GM21528 (cell line): ENCODE data around the gene OR51I2.
A peak's percentile ranks its signal among the peaks of the same experiment; 100 is the strongest.

Source experiments
- ATAC-seq: cut with Tn5 transposase; IDR thresholded peaks from one replicate; pipeline ENCODE4 v1.9.1; 2021; ENCODE audit warnings: mild to moderate bottlenecking, moderate library complexity; ENCODE audit not compliant: unreplicated experiment, low FRiP score

OR51I2 gene, protein sequence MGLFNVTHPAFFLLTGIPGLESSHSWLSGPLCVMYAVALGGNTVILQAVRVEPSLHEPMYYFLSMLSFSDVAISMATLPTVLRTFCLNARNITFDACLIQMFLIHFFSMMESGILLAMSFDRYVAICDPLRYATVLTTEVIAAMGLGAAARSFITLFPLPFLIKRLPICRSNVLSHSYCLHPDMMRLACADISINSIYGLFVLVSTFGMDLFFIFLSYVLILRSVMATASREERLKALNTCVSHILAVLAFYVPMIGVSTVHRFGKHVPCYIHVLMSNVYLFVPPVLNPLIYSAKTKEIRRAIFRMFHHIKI

DNA sequence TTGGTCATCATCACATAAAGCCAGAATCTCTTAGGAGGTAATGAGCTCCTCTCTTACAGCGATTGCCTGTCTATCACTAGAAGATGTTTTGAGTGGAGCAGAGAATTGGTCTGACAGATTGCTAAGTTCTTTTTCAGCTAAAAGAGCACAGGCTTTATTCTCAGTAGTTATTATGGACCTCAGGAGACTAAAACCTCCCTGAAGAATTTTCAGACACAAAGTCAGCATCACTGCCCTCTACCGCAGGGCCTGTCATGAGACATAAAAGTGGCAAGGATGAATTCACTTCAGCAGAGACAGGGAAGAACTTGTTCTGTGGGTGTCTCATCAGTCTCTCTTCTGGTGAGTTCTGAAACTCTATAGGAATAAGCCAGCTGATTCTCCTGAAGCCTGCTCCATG lies at the start of gene OR51I2:
Gene OR51I2 (plus strand): TSS at position 301 of the 400 bp plus-strand sequence. CDS start 4,166 bp downstream, outside the sequence.
- ATAC-seq: no peak

DNA sequence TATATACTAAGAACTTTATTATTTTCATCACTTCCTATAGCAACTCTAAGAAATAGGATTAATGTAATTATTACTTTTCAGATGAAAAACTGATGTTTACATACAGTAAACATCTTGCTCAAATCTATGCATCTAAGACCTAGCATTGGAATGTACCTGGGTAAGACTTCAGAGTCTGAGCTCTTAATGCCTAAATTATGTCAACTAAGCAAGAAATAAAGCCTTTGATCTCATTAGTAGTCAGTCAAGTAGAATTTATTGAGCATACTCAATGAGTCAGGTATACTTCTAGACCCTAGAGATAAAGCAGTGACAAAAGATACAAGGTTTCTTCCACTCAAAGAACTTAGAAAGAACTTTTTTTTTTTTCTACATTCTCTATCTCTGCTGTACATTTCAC lies 44.0 kb upstream of the OR51I2 start:
- ATAC-seq: no peak

DNA sequence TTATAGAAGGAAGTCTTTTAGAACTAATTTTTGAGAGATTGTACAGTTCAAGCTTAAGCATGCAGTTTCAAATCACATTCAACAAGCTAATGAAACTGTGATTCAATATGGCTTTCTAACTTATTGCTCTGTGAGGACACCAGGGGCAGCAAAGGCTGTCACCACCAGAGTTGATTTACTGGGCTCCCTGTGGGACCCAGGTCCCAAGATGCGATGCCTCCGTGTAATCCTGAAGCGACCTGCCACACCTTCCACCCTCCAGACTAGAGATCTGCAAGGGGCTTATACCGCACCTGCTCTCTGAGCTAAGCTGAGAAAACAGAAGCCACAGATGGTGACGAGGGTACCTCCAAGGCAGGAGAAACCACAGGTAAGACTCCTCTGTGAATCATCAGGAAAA lies 28.1 kb upstream of the OR51I2 start:
- no peak for ATAC-seq

DNA sequence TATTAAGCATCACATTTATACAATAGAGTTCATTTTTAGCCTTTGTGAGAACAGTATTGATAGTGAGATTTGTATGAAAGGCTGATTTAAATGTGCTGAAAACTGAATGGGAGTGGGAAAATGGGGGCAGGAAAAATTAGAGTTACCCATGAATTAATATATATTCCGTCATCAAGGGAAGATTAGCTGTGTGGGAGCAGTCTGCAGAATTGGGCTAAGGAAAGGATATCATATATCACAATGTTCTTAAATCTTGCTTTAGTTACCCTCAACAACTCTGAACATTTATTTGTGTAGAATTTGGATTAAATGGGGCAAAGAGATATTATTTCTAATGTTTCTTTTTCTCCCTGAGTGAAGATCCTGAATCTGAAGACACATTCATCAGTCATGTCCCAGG lies 27.3 kb upstream of the OR51I2 start, which contains the start of gene OR51Q1:
Gene OR51Q1 (plus strand): TSS at position 301 of the 400 bp plus-strand sequence. CDS start 90 bp downstream, at position 391.
- no peak for ATAC-seq

DNA sequence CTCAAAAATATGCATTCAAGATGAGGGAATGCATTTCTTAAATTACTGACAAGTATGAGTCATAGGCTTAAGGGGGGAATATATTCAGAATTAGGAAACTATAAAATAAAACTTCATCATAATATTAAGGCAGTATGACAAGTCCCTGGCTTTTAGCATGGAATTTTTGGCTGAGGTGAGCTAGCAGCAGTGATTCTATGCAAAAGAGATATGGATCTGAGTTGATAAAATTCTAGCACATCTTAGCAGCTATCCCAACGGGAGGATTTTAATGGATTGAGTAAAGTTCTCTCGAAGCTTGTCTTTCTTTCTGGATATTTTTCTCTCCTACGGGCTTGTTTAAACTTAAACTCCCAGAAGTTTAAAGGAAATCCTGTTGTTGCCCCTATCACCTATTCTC lies 26.0 kb upstream of the OR51I2 start:
- ATAC-seq: no peak

DNA sequence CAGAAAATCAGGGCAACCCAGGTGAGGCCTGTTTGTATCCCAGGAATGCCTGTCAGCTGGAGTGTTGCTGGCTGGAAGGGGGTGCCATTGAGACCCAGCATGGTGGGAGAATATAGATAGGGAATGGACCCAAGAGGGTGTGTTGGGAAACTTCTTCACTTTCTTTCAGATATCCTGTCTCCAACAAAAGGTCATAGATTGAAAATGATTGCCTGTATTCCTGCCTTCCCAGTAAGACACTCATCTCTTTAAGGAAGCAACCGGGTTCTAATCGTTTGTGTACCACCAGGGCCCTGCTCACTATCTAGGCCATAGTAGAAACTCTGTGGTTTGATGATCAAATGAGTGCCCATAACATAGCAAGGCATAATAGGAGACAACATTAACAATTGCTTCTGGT lies 7.7 kb upstream of the OR51I2 start, which contains the start of gene OR51I1:
Gene OR51I1 (minus strand): TSS at position 101 of the 400 bp plus-strand sequence. CDS start 0 bp downstream, at position 101.
- no peak for ATAC-seq

DNA sequence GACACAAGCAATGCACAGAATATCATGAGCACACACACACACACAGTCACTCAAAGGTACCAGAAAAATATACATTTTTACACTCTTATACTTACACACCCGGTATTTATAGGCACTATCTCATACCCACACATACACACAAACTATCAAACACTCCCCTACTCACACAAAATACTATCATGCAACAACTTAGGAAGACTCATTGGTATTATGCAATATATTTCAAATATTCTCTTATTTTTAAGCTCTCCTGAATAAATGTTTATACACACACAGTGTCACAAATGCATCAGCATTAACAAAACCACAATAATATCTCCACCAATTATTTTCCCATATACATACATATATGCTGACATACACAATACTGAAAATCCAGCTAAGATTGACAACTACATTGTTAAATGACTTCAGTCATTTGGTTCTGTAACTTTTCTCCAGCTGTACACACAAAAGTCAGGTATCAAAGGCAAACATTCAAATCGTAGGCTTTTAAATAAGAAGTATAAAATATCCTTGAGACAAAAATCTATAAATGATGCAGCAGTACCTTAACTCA lies 5.2 kb upstream of the OR51I2 start:
- no peak for ATAC-seq

DNA sequence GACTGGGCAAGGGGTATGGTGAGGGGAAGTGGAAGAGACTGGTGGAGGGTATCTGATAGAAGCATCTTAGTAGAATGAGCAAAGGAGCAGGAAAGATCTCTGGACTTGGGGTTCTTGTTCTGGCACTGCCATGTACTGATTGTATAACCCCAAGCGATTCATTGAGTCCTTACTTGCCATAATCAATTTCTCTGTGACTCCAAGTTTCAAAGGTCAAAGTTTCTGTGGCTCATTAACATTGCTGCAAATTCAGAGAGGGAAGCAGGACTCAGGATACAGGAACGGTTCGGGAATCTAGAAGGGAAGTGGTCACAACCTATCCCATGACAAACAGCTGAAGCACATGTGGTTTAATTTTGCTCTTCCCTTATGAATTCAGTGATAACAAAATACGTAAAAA lies 309 bp downstream of the OR51I2 start:
- ATAC-seq: no peak

DNA sequence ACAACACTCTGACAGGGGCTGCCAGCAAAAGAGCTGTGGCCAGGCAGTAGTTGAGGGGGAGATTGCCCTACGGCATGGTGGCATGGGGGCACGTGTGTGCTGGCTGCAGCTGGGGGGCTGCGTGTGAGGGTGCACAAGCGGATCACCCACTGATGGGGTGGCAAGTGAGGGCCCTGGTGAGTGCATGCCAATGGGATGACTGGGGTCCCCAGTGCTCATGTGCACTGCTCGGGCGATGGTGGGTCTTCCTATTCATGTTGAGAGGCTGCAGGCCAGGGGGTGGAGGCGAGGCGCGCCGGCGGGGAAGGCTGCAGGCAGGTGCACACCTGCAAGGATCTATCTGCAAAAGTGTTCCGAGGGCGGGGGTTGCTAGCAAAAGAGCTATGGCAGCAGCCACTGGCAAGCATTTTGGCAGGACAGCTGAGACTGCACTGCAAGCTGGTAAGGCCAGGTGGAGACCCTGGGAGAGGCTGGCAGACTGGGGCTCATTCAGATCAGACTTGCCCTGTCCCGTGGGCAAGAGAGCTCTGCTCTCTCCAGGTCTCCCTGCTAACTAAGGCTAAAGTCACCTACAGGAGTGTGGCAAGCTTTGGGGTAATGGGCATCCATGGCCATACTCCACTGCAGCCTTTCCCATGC lies 12.0 kb downstream of the OR51I2 start:
- no peak for ATAC-seq

DNA sequence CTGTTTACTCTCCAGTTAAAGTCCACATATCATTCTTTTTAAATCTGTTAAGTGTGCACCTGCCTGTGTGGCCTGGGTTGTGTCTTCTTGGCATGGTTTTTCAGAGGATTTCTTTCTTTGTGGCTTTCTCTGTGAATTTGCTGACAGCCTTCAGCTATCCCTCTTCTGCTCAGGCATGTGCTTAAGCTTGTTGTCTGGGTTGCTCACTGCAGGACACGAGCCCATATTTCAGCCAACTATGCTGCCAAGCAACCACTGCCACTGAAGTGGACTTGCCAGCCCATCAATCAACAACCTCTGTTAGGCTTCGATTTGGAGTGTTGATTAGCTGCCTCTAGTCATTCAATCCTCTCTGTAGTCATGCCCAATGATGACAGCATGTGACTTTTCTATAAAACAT lies 18.4 kb downstream of the OR51I2 start:
- no peak for ATAC-seq

DNA sequence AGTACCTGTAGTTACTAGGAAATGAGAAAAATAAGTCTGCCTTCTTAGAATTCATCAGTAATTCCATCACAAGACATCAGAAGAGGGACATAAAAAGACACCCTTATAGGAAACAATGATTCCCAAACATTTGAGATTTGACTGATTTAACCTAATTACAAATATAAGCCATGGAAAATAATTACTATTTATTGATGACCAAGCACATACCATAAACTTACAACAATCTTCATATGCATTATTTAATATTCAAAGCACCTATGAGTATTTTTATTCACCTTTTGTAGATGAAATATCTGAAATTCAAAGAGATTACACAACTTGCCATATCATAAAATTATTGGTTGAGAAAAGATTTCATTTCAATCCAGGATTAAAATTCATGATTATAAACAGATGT lies 24.8 kb downstream of the OR51I2 start:
- ATAC-seq: no peak

DNA sequence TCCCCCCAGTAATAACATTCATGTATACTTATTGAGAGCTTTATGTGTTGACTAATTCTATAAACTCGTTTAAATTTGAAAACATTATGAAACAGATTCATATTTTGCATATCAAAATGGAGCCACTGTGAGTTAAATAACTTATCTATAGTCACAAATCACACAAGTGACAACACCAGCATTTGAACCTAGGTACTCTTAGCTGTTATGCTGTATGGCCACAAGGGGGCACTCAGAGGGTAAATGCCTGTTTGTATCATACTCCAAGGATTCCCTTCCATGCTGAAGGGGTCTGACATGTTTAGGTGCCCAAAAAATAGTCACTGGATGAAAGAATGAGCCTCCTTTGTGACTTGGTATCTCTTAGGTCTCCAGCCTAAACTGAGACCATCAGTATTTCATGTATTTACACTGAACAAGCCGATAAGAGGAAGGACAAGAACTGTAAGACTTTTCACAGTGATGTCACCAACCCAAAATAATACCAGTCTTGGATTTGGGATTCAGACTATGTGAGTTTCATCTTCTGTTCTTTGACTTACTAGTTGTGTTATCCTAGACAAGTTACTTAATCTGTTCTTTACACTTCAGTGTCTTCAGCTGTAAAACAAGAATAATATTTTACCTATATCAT lies 27.2 kb downstream of the OR51I2 start:
- peak; percentile 76 for ATAC-seq

DNA sequence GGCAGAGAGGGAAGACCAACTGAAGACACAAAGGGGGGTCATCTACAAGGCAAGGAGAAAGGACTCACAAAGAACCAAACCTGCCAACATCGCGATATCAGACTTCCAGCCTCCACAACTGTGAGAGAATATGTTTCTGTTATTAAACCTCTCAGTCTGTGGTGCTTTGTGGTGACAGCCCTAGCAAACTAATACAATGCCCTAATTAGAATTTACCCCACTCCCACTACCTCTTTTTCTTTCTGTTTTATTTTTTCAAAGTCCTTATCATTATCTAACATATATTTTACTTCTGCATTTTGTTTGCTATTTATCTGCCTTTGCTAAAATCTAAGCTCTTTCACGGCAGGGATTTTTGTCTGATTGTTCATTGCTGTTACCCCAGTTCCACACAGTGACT lies 36.9 kb downstream of the OR51I2 start:
- no peak for ATAC-seq

DNA sequence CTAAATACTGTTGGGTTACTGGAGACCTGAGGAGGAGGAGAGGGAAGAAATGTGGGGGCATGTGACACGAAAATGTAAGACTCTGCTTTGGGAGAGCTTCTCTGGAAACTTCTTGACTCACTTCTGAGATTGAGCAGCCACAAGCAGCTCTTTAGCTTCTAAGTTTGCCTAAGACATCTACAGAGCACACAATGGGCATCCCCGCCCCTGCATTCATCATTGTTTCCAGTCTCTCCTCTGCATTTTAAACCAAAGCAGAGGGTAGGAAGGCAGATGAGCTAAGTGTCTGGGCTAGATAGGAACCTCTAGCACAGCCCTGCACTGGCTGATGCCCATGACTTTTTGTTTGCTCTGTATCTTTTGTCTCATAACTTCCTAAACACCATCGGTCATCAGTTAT lies 37.3 kb downstream of the OR51I2 start:
- no peak for ATAC-seq

DNA sequence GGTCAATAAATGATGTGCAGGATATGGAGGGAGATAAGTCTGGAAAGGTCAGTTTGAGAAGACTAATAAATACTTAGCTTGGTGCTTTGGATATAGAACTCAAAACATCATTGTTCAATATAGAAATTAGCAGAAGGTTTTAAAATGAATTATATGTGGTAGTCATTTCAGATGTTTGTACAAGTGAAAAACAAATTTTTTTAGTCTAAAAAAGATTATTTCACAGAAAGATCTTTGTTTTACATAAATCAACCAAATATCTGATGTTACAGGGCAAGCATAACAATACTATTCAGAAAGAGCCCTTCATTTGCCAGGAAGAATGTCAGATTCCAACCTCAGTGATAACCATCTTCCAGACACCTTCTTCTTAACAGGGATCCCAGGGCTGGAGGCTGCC lies 39.3 kb downstream of the OR51I2 start, which contains the start of gene OR52D1:
Gene OR52D1 (plus strand): TSS at position 301 of the 400 bp plus-strand sequence. CDS start 22 bp downstream, at position 323.
- no peak for ATAC-seq

DNA sequence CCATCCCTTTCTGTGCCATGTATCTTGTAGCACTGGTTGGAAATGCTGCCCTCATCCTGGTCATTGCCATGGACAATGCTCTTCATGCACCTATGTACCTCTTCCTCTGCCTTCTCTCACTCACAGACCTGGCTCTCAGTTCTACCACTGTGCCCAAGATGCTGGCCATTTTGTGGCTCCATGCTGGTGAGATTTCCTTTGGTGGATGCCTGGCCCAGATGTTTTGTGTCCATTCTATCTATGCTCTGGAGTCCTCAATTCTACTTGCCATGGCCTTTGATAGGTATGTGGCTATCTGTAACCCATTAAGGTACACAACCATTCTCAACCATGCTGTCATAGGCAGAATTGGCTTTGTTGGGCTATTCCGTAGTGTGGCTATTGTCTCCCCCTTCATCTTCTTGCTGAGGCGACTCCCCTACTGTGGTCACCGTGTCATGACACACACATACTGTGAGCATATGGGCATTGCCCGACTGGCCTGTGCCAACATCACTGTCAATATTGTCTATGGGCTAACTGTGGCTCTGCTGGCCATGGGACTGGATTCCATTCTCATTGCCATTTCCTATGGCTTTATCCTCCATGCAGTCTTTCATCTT lies 39.8 kb downstream of the OR51I2 start:
- no peak for ATAC-seq

DNA sequence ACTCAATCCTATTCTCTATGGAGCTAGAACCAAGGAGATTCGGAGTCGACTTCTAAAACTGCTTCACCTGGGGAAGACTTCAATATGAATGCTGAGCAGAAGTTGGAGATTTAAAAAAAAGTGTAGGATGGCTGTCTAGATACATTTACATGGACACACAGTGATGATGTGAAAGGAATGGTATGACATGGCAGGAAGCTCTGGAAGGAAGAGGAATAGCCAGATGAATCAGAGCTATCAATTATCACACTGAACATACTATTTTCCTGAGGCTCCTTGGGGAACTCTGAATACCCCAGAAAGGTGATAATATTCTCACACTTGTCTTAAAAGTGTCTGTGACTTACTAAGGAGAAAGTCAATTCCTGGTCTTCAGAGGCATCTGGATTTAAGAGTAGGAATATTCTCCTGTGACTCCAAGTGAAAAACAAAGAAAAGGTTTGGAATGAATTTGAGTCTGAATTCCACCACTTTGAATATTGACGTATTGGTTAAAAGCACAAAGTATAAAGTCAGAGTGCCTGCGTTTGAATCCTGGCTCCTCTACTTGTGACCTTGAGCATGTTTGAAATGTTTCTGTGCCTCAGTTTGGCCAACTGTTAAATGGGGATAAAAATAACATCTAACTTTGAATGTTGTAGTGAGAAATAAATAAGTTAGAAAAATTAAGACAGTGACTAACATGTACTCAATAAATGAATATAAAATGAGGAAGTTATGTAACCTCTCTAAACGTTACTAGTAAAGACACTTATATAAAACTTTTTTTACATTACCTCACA lies 40.6 kb downstream of the OR51I2 start:
- no peak for ATAC-seq

DNA sequence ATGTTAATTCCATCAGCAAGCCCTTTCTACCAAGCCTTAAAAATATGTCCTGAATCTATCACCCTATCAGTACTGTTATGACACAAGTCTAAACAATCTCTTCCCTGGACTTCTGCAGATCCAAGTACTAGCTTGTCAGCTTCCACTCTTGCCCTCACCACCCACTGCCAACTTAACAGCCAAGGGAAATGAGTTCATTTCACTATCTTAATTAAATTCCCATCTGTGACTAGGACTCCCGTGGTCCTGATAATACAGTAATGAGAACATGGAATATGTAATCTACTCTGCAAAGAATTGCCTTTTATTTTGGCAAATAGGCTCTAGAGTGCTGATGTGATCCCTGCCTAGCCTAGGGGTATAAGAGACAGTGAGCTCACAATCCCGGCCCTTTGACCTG lies 50.5 kb downstream of the OR51I2 start:
- ATAC-seq: no peak

DNA sequence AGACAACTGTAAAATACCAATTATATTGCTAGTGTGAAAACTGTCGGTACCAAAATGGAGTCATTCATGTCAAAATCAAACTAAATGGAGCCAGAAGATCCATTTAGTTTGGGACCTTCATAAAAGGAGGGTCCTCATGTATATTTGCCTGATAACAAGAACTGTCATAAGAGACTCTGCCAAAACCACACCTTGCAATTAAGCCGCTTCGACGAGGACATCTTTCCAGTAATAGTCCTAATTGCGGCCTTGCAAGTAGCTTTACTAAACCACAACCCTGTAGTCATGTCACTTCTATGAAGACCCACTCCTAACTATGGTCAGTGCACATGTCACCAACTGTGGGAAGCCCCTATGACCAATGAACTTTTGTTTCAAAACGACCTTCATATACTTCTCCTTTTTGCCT lies 51.3 kb downstream of the OR51I2 start:
- no peak for ATAC-seq

DNA sequence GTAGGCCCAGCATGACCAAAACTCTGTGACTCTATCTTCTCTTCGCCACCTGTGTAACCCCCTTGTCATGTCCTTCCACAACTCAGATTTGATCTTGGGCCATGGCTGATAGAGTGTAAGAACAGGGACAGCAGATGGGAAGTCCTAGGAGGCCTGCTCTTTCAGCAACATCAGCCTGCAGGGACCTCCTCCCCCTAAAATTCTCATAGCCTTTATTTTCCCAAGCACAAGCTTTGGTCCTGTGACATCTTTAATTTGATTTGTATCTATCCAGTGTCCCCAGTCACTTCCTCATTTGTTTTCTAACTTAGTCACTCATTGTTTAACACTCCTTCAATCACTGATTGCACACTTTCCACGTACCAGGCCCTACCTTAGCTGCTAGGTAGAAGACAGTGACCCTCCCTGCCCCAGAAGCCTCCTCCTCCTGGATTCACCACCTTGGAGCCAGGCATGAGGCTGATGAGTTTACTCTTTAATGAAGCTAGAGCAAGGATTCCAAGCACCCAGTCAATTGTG lies 55.3 kb downstream of the OR51I2 start:
- ATAC-seq: no peak
